Activated T-helper 9 cell treated with anti-CD3 and anti-CD28 coated beads, Interleukin-2, amount 50 U/mL, for 16 hours (primary cell): ENCODE results near the gene OR52J3.
"Not testable (repeated sequence)": the region's sequence is repeated elsewhere in the genome, so short reads cannot be mapped to it uniquely, and the experiment has no call there.

Experiments used
- DNase-seq: peaks from one replicate; pipeline ENCODE4 v3.0.0-alpha.2; 2020; ENCODE audit warnings: low read depth

OR52J3 gene

GRCh38 chr11:5046226-5046625, at the start of gene OR52J3:
OR52J3 (plus strand) TSS chr11:5046526; CDS start chr11:5046526, 0 bp downstream.
- no peak for DNase-seq

GRCh38 chr11:5004424-5005274, 41.7 kb upstream of the OR52J3 start:
- no peak for DNase-seq

- no peak for DNase-seq
Observed at GRCh38 chr11:5007561-5007960, 38.8 kb upstream of the OR52J3 start.

- no peak for DNase-seq
Observed at GRCh38 chr11:5011254-5011653, 35.1 kb upstream of the OR52J3 start.

GRCh38 chr11:5013012-5013411, 33.3 kb upstream of the OR52J3 start:
- no peak for DNase-seq

- no peak for DNase-seq
Observed at GRCh38 chr11:5021996-5022395, 24.3 kb upstream of the OR52J3 start.

GRCh38 chr11:5036669-5037068, 9.7 kb upstream of the OR52J3 start:
- no peak for DNase-seq

GRCh38 chr11:5037926-5038325, 8.4 kb upstream of the OR52J3 start:
- no peak for DNase-seq

GRCh38 chr11:5038341-5038740, 8.0 kb upstream of the OR52J3 start:
- DNase-seq: no peak

GRCh38 chr11:5040876-5041275, 5.5 kb upstream of the OR52J3 start:
- no peak for DNase-seq

GRCh38 chr11:5042091-5042490, 4.2 kb upstream of the OR52J3 start:
- no peak for DNase-seq

- no peak for DNase-seq
Observed at GRCh38 chr11:5043380-5043779, 2.9 kb upstream of the OR52J3 start.

- DNase-seq: no peak
Observed at GRCh38 chr11:5046754-5047330, 516 bp downstream of the OR52J3 start.

GRCh38 chr11:5058679-5059078, 12.4 kb downstream of the OR52J3 start:
- not testable (repeated sequence) for DNase-seq

GRCh38 chr11:5059391-5059790, 13.1 kb downstream of the OR52J3 start, which contains the start of gene OR52E2:
OR52E2 (minus strand) TSS chr11:5059627; CDS start chr11:5059627, 0 bp downstream.
- no peak for DNase-seq

GRCh38 chr11:5065027-5065426, 18.7 kb downstream of the OR52J3 start:
- DNase-seq: no peak

- no peak for DNase-seq
Observed at GRCh38 chr11:5069272-5069671, 22.9 kb downstream of the OR52J3 start, which contains the start of gene OR52E1. OR52E1 (plus strand) TSS chr11:5069572.

GRCh38 chr11:5071799-5072198, 25.5 kb downstream of the OR52J3 start:
- DNase-seq: no peak

- DNase-seq: no peak
Observed at GRCh38 chr11:5081405-5081804, 35.1 kb downstream of the OR52J3 start.

- no peak for DNase-seq
Observed at GRCh38 chr11:5083602-5084001, 37.3 kb downstream of the OR52J3 start.

GRCh38 chr11:5088556-5088955, 42.2 kb downstream of the OR52J3 start:
- no peak for DNase-seq

GRCh38 chr11:5090668-5091067, 44.3 kb downstream of the OR52J3 start:
- DNase-seq: no peak

GRCh38 chr11:5092821-5093585, 46.7 kb downstream of the OR52J3 start:
- DNase-seq: no peak
